GM12878 (cell line): ENCODE measurements around the gene THAP4. TPM values are rescaled to one million over a fixed set of nuclear protein-coding genes. Genes with fewer than 3 reads are reported as not detected.
"Not testable (repeated sequence)": the region's sequence is repeated elsewhere in the genome, so short reads cannot be mapped to it uniquely, and the experiment has no call there.

Experiments
- ATAC-seq: fragments of 200-7000 bp; cut with Tn5 transposase; 3 replicates; pipeline ENCODE4 v1.9.1; 2020; ENCODE audit warnings: mild to moderate bottlenecking, moderate library complexity
- BruUV-seq: library from RNA; stranded (reverse); fragments of 400-500 nt; replicated peaks from 2 replicates; lab custom pipeline; 2021; lab: Mats Ljungman, UMichigan
- CTCF ChIA-PET: fragments of 300-600 bp; sonication (Branson Sonifier 250); formaldehyde crosslinking; extraction: SDS; loops from one replicate; lab custom pipeline; 2021; ENCODE audit warnings: inconsistent platforms; lab: Yijun Ruan, JAX
- POLR2A ChIA-PET: fragments of 350-600 bp; formaldehyde crosslinking; extraction: SDS; loops from one replicate; lab custom pipeline; 2021; ENCODE audit warnings: inconsistent platforms; lab: Charles Lee
- RAD21 ChIA-PET: fragments of 300-600 bp; sonication (Branson Sonifier 250); formaldehyde crosslinking; loops from one replicate; lab custom pipeline; 2023; ENCODE audit warnings: antibody characterized with exemption; ENCODE audit not compliant: unreplicated experiment; lab: Charles Lee
- SMC1A ChIA-PET: fragments of 300-600 bp; sonication (Branson Sonifier 250); formaldehyde crosslinking; loops from one replicate; lab custom pipeline; 2023; ENCODE audit not compliant: unreplicated experiment, uncharacterized antibody; lab: Charles Lee
- DNase-seq: peaks from one replicate; pipeline ENCODE4 v3.0.0-alpha.2; 2011; ENCODE audit warnings: low read depth, low spot score
- FAIRE-seq: peaks from 3 replicates; lab custom pipeline; 2011; peaks lifted over from hg19 to GRCh38; lab: Jason Lieb, UNC
- H2AFZ ChIP-seq: 2 replicates; pipeline ENCODE4 v1.6.0; 2011; ENCODE audit warnings: low read depth, low read length, control low read depth; ENCODE audit not compliant: control insufficient read depth
- H3K27ac ChIP-seq: 2 replicates; pipeline ENCODE4 v1.5.1; 2011; ENCODE audit warnings: control low read depth; ENCODE audit not compliant: control insufficient read depth, insufficient read depth
- H3K27me3 ChIP-seq, 2 experiments: replicated peaks in 1 of 2; 2 replicates each; pipeline versions ENCODE4 v1.6.0 to v1.6.1; 2011; ENCODE audit warnings: low read length in 1 of 2; ENCODE audit not compliant: control insufficient read depth in 2 of 2, insufficient read depth in 2 of 2
- H3K36me3 ChIP-seq, 2 experiments: 2 replicates each; pipeline ENCODE4 v1.5.1; 2011; ENCODE audit warnings: low read length in 1 of 2; ENCODE audit not compliant: control insufficient read depth in 2 of 2, insufficient read depth in 2 of 2
- H3K4me1 ChIP-seq: 2 replicates; pipeline ENCODE4 v1.6.1; 2011; ENCODE audit warnings: mild to moderate bottlenecking, low read length, moderate library complexity, mixed read lengths; ENCODE audit not compliant: control insufficient read depth, insufficient read depth
- H3K4me2 ChIP-seq: 2 replicates; pipeline ENCODE4 v1.6.0; 2011; ENCODE audit warnings: control low read depth; ENCODE audit not compliant: control insufficient read depth, insufficient read depth
- H3K4me3 ChIP-seq: fragments of 200-600 bp; sonication (generic); 2 replicates; pipeline ENCODE4 v1.5.1; 2016
- H3K79me2 ChIP-seq: 2 replicates; pipeline ENCODE4 v1.6.0; 2011; ENCODE audit warnings: low read length; ENCODE audit not compliant: control insufficient read depth, insufficient read depth
- H3K9ac ChIP-seq: 2 replicates; pipeline ENCODE4 v1.8.0; 2011; ENCODE audit warnings: low read length, control low read depth, mixed read lengths; ENCODE audit not compliant: control insufficient read depth, insufficient read depth
- H3K9me3 ChIP-seq: replicated peaks from 3 replicates; pipeline ENCODE4 v1.5.1; 2011; ENCODE audit warnings: mild to moderate bottlenecking, low read length; ENCODE audit not compliant: control insufficient read depth, insufficient read depth
- H4K20me1 ChIP-seq: 2 replicates; pipeline ENCODE4 v1.6.0; 2011; ENCODE audit not compliant: control insufficient read depth, insufficient read depth
- CBFB ChIP-seq: IDR thresholded peaks from 2 replicates; pipeline ENCODE4 v1.6.1; 2016; ENCODE audit warnings: antibody characterized with exemption, low read depth
- CREB1 ChIP-seq: IDR thresholded peaks from 2 replicates; pipeline ENCODE4 v1.6.1; 2012; ENCODE audit warnings: low read depth, mild to moderate bottlenecking, inconsistent platforms
- GATAD2B ChIP-seq: fragments of 450-650 bp; conservative IDR thresholded peaks from 2 replicates; pipeline ENCODE4 v1.6.1; 2017; ENCODE audit warnings: low read depth, mild to moderate bottlenecking, moderate library complexity
- MEF2A ChIP-seq: IDR thresholded peaks from 2 replicates; pipeline ENCODE4 v1.6.1; 2011; ENCODE audit warnings: low read depth, mild to moderate bottlenecking, low read length, moderate library complexity; ENCODE audit not compliant: insufficient read depth
- MTA3 ChIP-seq: IDR thresholded peaks from 2 replicates; pipeline ENCODE4 v1.6.1; 2012; ENCODE audit warnings: low read length, inconsistent platforms, borderline replicate concordance
- NBN ChIP-seq: fragments of 450-650 bp; IDR thresholded peaks from 2 replicates; pipeline ENCODE4 v1.6.1; 2016
- RFX5 ChIP-seq: IDR thresholded peaks from 2 replicates; pipeline ENCODE4 v1.6.1; 2011; ENCODE audit warnings: low read depth, low read length, improper control_type of control experiment
- SMARCA5 ChIP-seq: fragments of 450-650 bp; IDR thresholded peaks from 2 replicates; pipeline ENCODE4 v1.6.1; 2017; ENCODE audit warnings: mild to moderate bottlenecking
- TCF12 ChIP-seq: IDR thresholded peaks from 2 replicates; pipeline ENCODE4 v1.6.1; 2011; ENCODE audit warnings: low read depth, mild to moderate bottlenecking, low read length
- ZNF217 ChIP-seq: fragments of 450-650 bp; IDR thresholded peaks from 2 replicates; pipeline ENCODE4 v1.6.1; 2017; ENCODE audit warnings: antibody characterized with exemption, mild to moderate bottlenecking
- ZNF384 ChIP-seq: IDR thresholded peaks from 2 replicates; pipeline ENCODE4 v1.6.1; 2012; ENCODE audit warnings: low read depth, mild to moderate bottlenecking, low read length, improper control_type of control experiment, borderline replicate concordance
- WGBS: methylation state at CpG from one replicate; pipeline ENCODE4 v1.1.6; 2016; ENCODE audit warnings: low lambda C conversion rate; ENCODE audit not compliant: insufficient replicate concordance, insufficient coverage; ENCODE audit errors: missing lambda C conversion rate; 5-methylcytosine and 5-hydroxymethylcytosine counted together
- in situ Hi-C: fragments of 300-500 bp; cut with MboI; formaldehyde crosslinking; loops from 9 replicates; pipeline ENCODE4 v1.14.3; 2018; ENCODE audit warnings: mixed read lengths
- intact Hi-C: fragments of 100-400 bp; cut with micrococcal nuclease; formaldehyde crosslinking; loops from one replicate; pipeline ENCODE4 v1.14.2; 2022; ENCODE audit not compliant: unreplicated experiment
- polyA plus RNA-seq, 11 experiments: library from polyadenylated mRNA; depleted of rRNA in 4 of 11; unstranded in 6 of 11; stranded (reverse) in 5 of 11; fragments of >200 nt; fragmentation: Nextera tagmentation in 4 of 11; fragmentation: Illumina TruSeq in 1 of 11; extraction: Ambion mirVana in 4 of 11; extraction: Trizol in 1 of 11; gene quantifications; 1 replicate in 1 of 11; 2 replicates in 10 of 11; pipeline versions ENCODE4 v1.2.1 to v1.2.3, GENCODE V29; 2011 to 2016; ENCODE audit warnings: inconsistent platforms in 2 of 11, missing spikeins in 2 of 11, low read depth in 1 of 11
- total RNA-seq, 4 experiments: library from RNA; depleted of rRNA in 3 of 4; stranded (reverse); fragments of >200 nt in 3 of 4; fragmentation: Illumina TruSeq in 1 of 4; extraction: Trizol in 1 of 4; gene quantifications; 2 replicates each; pipeline versions ENCODE4 v1.2.1 to v1.2.3, GENCODE V29; 2013 to 2021

Gene THAP4
- total and polyA plus RNA-seq, 10 of the 15 experiments (the other 5 are each of a cell fraction or from before 2014, with no cell fraction given) = 12.9 to 67.7 (median 44.5) TPM

DNA sequence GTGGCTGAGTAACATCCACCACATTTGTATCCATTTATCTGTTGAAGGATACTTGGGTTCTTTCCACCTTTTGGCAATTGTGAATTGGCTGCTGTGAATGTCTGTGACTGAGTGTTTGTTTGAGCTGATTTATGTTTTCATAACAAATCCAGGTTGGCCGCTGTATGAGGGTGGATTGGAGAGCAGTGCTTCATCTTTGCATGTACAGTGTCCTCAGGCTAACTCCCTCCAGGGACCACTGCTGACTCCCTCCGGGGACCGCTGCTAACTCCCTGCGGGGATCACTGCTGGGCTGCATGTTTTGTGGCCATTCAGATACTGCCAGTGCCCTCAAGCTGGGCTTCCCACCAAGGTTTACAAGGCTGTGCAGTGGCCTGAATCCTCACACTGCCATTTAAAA lies 68.2 kb downstream of the THAP4 start:
- DNase-seq (no peak), FAIRE-seq (no peak), ATAC-seq (no peak)
- no peak for TF ChIP-seq MEF2A
- TF ChIP-seq CBFB = no peak
- no peak for TF ChIP-seq ZNF384
- no peak for TF ChIP-seq NBN
- no peak for TF ChIP-seq SMARCA5
- in situ Hi-C loops = no loop called here
- Histone ChIP-seq H3K4me3 (no peak overlapping the region), H3K79me2 (no peaks in the 10 kb centered on the region), H2AFZ (no peak overlapping the region), H3K4me1 (no peaks in the 10 kb centered on the region), H3K27me3 (no peaks in the 10 kb centered on the region), H3K4me2 (no peak overlapping the region), H3K36me3 (no peaks in the 10 kb centered on the region), H3K9me3 (no peaks in the 10 kb centered on the region), H4K20me1 (no peaks in the 10 kb centered on the region), H3K9ac (no peak overlapping the region), H3K27ac (no peak overlapping the region)
- ChIA-PET CTCF (interaction anchor here (0.6 kb wide), 1 partner anchor 545 kb away, joined by 3 read pairs; no protein-coding TSS in a partner anchor), POLR2A (no interaction called here), RAD21 (no interaction called here), SMC1A (no interaction called here)
- no TSS peak for BruUV-seq
- intact Hi-C loops = no loop called here
- WGBS = 2% methylated on average over 4 of the region's 4 CpGs

DNA sequence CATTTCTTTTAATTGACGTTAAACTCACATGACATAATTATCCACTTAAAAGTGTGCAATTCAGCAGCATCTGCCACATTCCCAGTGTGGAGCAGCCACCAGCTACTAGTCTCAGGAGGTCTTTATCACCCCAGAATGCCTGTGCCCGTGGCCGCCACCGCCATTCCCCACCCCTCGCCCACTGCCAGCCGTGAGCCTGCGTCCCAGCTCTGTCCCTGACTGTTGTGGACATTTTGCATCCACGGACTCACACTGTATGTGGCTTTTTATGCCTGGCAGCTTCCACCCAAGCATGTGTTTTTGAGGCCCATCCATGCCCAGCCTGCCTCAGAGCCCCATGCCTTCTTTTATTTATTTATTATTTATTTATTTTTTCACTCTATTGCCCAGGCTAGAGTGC lies 69.2 kb downstream of the THAP4 start:
- 73% methylated on average over 8 of the region's 8 CpGs for WGBS
- SMC1A ChIA-PET = no interaction called here
- H3K79me2 ChIP-seq = no peaks in the 10 kb centered on the region
- BruUV-seq = no TSS peak
- CTCF ChIA-PET = no interaction called here
- H4K20me1 ChIP-seq = no peaks in the 10 kb centered on the region
- H3K27me3 ChIP-seq = no peaks in the 10 kb centered on the region
- H3K4me3 ChIP-seq = no peak overlapping the region
- TF ChIP-seq MTA3 (no peak), ZNF217 (no peak), RFX5 (no peak), TCF12 (no peak), GATAD2B (no peak), NBN (no peak), CREB1 (no peak)
- intact Hi-C loops = no loop called here
- H3K9me3 ChIP-seq = no peaks in the 10 kb centered on the region
- H3K27ac ChIP-seq = no peak overlapping the region
- no peak overlapping the region for H3K9ac ChIP-seq
- no peak overlapping the region for H2AFZ ChIP-seq
- no peak for ATAC-seq
- no peak overlapping the region for H3K4me2 ChIP-seq
- POLR2A ChIA-PET = interaction anchor here (1.2 kb wide), 1 partner anchor 10 kb away, joined by 3 read pairs; the partner anchor contains the start of gene BOK
- in situ Hi-C loops = no loop called here
- H3K36me3 ChIP-seq = no peaks in the 10 kb centered on the region
- no peak for DNase-seq
- no peaks in the 10 kb centered on the region for H3K4me1 ChIP-seq
- RAD21 ChIA-PET = no interaction called here
- no peak for FAIRE-seq

DNA sequence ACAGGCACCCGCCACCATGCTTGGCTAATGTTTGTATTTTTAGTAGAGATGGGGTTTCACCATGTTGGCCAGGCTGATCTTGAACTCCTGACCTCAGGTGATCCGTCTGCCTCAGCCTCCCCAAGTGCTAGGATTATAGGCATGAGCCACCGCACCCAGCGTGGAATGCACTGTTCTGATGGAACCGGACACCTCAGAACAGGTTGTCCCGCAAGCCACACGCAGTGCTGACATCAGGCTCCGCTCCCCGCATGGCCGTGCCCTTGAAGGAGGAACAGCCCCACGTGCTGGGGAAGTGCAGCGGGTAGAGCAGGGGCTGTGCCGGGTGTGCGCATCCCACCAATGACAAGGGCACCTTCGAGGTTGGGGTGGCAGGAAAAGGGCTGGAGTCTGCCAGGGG lies 69.7 kb downstream of the THAP4 start:
- CTCF ChIA-PET = interaction anchor here (0.6 kb wide), 1 partner anchor 51 kb away, joined by 3 read pairs; no protein-coding TSS in a partner anchor
- intact Hi-C loops, ATAC-seq: not testable (repeated sequence)

More for the DNA sequence above, 69.7 kb downstream of the THAP4 start:
- FAIRE-seq, H4K20me1 ChIP-seq, H3K36me3 ChIP-seq, RAD21 ChIA-PET, in situ Hi-C loops, H3K4me2 ChIP-seq, H3K9ac ChIP-seq, BruUV-seq, H3K79me2 ChIP-seq, H3K27me3 ChIP-seq, H3K27ac ChIP-seq, DNase-seq, H3K4me3 ChIP-seq, SMC1A ChIA-PET, H2AFZ ChIP-seq, H3K4me1 ChIP-seq, H3K9me3 ChIP-seq: not testable (repeated sequence)
- POLR2A ChIA-PET = interaction anchor here (1.2 kb wide), 1 partner anchor 9 kb away, joined by 3 read pairs; the partner anchor contains the start of gene BOK
- WGBS = 81% methylated on average over 15 of the region's 15 CpGs
